EL (cell line): ENCODE measurements around the gene CATSPERB.
"Not testable (repeated sequence)": the region's sequence is repeated elsewhere in the genome, so short reads cannot be mapped to it uniquely, and the experiment has no call there.

Experiments used
- DNase-seq: peaks from one replicate; pipeline ENCODE4 v3.0.0-alpha.2; 2016

Gene CATSPERB, protein sequence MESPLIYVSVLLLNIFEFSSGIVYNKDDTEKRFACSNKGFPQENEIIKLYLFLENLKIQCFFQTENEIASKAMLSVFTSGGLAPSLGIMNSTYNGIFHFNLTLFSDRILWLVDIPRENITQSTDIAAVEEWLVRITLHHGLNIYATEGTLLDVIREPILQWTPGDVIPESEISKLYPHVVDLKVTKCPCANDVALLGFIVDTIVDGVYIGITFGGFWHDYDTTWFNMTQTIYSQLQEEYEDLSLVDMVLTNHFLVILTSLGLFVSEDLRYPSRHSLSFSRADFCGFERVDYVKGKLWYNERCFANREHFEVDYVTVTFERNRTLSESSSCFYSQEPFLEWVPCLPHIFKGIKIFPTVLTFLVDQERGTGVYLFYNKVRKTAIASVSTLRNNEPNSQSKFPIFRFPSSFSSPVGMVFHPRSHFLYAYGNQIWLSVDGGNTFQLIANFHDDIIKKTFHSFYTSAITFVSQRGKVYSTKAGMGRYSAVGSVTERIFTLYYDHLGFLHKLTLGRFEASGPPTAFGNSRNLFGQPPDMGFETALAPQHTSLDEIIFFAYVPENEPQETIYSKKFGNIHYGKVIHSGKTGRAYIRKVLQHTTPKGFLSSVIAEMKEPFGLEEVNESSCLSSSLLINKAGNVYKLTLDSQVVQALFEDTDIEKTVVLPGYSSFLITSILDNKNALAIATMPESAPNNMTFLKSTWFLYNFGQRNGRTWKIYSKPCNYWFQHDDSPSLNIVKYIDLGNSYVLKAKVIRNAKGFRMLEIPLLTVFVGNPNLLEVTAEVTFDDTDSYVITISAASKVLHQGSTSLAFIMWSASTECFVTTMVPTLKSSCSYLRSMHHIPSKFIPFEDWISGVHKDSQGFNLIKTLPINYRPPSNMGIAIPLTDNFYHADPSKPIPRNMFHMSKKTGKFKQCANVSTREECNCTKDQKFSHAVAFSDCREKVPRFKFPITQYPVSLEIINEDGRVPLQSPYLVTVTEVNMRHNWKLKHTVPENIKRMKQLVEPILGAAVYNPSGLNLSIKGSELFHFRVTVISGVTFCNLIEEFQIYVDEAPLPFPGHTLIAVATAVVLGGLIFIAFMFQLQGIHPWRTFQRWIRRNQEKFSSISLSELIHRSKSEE

DNA sequence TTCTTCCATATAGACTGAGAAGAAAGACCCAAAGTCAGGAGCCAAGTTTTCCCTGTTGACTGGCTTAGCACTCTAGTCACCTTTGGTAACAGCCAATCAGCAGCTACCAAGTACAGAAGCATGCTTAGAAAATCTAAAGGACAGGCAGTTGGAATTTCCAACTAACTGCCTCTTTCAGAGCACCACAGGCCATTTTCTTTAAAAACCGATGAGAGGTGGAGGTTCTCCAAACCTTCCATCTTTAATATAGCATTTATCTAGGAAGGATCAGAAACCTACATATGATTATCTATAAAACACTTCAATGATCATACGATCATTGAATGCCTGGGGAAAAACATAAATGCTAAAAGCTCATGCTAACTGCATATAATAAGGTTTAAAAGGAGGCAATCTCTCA is at the start of gene CATSPERB:
TSS of gene CATSPERB (minus strand) at position 101 of the 400 bp plus-strand sequence. CDS start 2,607 bp downstream, outside the sequence.
- no peak for DNase-seq

DNA sequence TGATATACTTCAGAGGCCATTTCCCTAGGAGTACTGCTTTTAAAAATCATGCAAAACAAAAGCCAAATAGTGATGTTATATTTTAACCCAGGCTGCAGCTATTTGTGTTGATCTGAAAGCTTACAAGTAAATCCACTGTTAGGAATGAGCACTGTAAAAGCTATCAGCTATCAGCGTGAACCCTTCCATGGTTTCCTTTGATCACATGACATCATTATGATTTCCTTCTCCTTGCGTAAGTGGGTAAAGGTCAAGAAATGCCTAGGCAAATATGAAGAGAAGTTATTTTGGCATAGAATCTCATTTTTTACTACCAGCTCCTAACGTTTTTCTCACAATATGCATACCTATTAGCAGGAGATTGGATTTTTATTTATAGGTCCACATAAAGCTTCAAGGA is 48.6 kb upstream of the CATSPERB start:
- no peak for DNase-seq

DNA sequence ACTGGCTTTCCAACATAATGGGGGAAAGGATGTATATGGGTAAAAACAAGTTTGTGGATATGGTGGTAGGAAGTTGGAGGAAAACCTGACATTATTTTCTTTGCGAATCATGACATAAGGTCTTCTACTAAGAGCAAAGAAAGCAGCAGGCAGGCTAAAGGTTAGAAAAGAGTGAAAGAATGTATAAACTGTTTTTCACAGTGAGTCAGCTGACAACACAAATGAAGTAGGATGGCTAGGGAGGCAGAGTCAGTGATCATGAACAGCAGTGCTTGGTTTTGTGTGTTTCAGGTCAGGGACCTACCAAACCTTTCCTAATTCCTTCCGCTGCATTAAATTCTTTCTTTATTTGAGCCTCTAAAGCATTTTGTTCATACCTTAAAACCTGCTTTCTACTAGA is 46.3 kb upstream of the CATSPERB start:
- DNase-seq: no peak

DNA sequence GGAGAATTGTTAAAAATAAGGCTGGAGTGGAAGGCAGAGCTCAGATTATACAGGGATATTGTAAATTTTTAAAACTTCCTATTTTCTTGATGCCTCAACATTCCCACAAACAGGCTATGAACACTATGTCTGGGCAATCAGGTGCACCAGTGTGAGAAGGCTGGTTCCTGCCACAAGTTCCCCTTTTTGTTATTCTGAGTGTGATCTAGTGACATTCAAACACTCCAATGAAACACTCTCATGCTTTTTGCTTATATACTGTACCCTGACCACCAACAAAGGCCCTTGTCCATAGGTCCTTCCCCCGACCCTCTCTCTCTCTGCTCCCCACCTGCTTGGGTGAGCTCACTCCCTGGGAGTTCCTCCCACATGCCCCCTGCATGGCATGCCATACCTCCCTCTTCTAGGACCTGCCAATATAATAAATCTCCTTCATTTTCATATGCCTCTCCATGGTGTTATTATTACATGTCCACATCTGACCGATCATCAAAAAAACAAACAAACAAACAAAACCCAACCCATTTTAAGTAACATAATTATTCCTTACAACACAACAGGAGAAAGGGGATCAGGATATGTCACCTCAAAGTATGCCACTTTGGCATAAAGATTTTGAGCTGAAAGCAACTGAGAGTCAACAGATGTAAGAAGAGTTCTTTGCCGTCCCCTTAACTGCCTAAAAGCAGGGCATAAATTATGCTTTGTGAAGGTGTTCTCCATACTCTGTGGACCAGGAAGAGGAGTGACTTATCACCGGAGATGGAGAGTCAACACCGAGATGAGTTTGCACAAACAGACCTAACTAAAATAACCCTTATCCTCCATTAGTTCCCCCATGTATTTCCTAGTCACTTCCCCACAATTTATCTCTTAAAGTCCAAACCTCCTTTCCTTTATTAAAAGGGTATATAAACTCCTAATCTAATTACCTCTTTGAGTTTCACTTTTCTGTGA is 42.5 kb upstream of the CATSPERB start:
- no peak for DNase-seq

DNA sequence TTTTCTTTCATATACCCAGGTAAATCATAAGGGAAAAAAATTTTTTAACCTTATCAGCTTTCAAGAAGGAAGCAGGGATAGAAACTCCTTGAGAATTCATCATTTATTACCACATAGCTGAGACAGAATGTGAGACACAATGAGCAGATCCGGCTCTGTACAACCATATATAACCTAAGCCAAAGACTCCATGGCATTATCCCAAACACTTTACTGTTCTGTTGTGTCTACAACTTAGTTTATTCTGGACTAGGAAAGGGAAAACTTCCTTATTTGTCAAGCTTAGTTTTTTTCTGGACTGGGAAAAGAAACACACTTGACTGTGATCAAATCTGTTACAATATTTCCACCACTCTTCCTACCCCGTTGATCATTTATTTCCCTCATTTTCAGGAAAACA is 38.3 kb upstream of the CATSPERB start:
- DNase-seq: no peak

DNA sequence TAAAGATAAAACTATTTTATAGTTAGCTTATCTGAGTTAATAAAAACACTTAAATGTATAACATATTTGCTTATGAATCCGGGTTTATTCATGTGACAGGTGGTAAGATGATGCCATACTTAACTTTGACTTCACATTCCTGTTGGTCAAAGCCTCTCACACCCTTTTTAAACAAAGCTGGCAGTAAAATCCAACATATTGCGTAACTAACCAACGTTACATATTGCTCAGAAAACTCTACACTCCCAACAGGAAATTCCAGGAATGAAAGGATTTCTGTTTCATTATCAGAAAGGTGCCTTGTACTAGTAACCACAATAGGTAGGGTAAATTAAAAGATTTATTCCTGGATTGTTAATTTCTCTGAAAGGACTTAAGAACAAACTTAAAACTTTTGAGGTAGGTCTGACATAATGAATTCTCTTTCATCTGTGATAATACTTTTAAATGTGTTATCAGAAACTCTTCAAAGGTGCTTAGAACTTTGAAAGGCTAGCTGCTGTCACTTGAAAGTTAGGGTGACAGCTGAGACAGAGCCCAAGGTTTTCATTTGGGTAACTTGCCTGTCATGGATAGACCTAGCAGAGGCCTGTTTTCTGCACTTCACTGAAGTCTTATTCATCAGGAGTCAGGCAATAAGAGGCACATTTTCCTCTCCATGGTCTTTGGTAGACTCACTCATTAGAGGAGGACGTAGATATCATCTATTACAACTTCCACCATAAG is 23.8 kb upstream of the CATSPERB start:
- peak; percentile 6 for DNase-seq

GRCh38 chr14:91754819-91755218 is 22.9 kb upstream of the CATSPERB start:
- DNase-seq: no peak

GRCh38 chr14:91754185-91754584 is 22.3 kb upstream of the CATSPERB start:
- DNase-seq: no peak

DNA sequence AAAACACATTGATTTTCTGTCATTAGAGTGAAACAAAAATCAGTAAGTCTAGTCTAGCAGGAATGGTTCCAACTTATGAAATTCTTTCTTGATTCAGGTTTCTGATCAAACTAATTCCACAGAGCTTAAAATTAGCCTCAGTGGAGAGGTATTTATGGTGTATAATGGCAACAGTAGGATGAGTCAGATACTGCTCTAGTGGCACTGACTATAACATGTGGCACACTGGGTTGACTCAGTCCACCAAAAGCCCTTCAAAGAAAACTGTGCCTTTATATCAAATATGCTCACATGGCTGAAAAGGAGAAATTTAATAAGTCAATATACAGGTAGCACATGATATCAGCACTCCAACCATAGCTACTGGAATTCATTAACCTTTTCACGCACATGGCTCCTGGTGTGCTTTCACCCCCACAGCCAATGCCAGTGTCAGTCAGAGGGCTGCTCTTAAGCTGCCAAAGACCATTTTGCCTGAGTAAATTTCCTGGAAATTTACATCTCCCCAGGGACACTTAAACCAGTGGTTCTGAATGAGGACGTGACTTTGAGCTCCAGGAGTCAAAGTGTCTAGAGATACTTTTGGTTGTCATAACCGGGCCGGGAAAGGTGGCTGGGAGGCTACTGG is 21.7 kb upstream of the CATSPERB start:
- no peak for DNase-seq

GRCh38 chr14:91752961-91753360 is 21.1 kb upstream of the CATSPERB start:
- no peak for DNase-seq

- DNase-seq: no peak
Observed at GRCh38 chr14:91751719-91752118, 19.8 kb upstream of the CATSPERB start.

DNA sequence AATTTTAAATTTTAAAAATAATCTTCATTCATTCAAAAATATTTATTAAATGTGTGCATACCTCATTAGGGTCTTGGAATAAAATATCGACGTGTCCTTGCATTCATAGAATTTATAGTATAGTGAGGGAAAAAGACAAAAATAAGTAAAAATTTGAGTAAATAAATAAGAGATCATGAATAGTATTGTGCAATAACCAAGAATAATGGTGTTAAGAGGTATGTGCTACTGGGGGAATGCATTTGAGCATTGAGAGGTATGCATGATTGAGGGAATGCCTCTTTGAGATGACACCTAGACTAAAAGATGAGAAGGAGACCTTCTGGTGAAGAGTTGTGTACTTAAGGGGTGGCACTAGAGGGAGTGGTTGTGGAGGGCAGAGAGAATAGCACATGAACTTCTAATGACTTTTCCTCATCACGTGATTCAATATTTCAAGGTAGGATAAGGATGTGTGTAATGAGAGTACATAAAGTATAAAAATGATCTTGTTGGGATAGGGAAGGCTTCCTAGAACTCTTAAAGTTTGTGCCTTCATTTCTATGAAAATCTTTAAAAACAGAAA is 18.8 kb upstream of the CATSPERB start:
- no peak for DNase-seq

DNA sequence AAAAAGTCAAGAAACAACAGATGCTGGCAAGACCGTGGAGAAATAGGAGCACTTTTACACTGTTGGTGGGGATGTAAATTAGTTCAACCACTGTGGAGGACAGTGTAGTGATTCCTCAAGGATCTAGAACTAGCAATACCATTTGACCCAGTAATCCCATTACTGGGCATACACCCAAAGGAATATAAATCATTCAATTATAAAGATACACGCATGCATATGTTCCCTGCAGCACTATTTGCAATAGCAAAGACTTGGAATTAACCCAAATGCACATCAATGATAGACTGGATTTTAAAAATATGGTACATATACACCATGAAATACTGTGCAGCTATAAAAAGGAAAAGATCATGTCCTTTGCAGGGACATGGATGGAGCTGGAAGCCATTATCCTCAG is 18.0 kb upstream of the CATSPERB start:
- no peak for DNase-seq

DNA sequence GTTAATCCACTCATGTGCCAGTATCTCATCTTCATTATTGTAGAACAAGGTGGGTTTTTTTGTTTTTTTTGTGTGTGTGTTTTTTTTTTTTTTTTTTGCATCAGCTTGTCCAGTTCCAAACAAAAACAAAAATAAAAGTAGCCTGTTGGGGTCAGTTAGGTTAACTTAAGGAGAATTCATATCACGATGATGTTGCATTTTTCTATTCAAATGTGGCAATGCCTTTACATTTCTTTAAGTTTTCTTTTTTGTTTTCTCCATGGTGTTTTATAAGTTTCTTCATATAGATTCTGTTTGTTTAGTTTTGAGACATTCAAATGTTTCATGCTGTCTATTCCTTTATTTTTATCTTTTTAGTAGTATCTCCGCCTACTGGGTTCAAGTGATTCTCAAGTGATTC is 16.2 kb upstream of the CATSPERB start:
- no peak for DNase-seq

DNA sequence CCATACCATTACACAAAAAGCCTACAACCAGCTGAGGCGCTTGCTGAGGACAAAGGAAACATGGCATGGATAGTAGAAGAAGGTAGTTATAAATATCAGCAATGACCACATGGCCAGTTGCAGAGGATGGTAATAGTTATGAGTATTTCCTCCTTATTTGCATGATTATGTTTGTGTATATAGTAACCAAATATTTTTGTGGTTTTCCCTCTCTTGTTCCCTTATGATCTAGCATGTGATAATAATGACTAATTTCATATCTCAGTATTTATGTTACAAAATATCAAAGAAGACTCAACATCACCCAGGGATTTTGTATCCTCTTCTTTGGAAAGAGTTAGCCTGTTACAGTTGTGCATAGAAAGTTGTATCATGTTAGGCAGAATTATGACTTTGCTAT is 13.5 kb upstream of the CATSPERB start:
- DNase-seq: no peak

GRCh38 chr14:91744068-91744480 is 12.2 kb upstream of the CATSPERB start:
- DNase-seq: no peak

DNA sequence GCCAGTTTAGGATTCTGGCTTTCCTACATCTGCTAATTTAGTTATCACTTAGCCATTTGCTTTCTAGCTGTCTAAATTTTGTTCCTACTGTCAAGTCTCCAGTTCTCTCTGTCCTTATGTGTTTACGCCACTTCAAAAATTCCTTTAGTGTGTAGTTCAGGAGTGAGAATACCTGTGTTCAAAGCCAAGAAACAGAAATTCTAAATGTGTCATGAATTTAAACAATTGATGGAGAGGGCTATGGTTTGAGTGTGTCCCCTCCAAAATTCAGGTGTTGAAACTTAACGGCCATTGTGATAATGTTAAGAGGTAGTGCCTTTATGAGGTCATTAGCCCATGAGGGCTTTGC is 11.4 kb upstream of the CATSPERB start:
- no peak for DNase-seq

DNA sequence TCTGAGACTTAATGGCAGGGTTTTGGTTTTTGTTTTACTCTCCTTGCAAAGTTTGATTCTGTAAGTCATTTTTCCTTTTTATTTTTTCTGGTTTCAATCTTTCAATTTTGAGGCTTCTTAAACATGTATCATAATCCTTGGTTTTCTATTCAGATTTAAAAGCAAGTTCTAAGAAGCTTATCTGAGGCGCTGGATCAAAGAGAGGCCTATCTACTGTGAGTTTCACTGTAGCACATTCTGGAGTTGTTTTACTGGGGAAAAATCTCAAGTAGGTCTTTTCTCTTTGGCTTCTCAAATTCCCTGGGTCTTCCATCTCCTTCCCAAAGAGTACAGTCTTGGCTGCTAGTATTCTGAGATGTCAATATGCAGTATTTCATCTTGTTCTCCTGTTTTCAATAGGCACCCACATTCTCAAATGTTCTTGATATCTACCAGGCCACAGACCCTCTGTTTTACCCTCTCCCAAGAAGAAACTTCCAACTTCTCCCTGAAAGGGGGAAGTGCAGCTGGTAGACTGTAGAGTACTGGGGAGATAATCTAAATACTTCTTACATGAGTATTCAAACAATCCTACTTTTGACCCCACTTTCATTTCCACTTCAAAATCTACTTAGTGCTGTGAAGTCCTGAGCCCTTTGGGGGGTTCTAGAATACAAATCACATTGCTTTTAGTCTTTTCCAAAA is 10.9 kb upstream of the CATSPERB start:
- DNase-seq: no peak

DNA sequence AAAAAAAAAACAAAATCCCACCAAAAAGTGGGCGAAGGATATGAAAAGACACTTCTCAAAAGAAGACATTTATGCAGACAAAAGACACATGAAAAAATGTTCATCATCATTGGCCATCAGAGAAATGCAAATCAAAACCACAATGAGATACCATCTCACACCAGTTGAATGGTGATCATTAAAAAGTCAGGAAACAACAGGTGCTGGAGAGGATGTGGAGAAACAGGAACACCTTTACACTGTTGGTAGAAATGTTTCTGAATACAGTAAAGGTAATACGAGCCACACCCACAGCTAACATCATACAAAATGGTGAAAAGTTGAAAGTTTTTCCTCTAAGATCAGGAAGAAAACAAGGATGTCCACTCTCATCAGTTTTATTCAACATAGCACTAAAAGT is 8.0 kb upstream of the CATSPERB start:
- DNase-seq: not testable (repeated sequence)

DNA sequence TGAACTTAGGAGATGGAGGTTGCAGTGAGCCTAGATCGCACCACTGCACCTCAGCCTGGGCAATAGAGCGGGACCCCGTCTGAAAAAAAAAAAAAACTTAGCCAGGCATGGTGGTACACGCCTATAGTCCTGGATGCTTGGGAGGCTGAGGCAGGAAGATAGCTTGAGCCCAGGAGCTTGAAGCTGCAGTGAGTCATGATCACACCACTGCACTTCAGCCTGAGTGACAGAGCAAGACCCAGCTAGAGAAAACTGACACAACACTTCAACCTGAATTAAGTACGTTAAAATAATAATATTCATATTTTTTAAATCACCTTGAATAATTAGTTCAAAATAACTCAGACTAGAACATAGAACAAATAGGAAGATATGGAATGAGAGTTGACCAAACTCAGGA is 5.7 kb upstream of the CATSPERB start:
- no peak for DNase-seq
